ENCODE measurements around the gene PNLIPRP2. TPM values are rescaled to one million over a fixed set of nuclear protein-coding genes. Genes with fewer than 3 reads are reported as not detected.

PNLIPRP2 gene
- polyA plus RNA-seq, 1 of the 3 experiments (the other 2 are of a cell fraction): not detected

DNA sequence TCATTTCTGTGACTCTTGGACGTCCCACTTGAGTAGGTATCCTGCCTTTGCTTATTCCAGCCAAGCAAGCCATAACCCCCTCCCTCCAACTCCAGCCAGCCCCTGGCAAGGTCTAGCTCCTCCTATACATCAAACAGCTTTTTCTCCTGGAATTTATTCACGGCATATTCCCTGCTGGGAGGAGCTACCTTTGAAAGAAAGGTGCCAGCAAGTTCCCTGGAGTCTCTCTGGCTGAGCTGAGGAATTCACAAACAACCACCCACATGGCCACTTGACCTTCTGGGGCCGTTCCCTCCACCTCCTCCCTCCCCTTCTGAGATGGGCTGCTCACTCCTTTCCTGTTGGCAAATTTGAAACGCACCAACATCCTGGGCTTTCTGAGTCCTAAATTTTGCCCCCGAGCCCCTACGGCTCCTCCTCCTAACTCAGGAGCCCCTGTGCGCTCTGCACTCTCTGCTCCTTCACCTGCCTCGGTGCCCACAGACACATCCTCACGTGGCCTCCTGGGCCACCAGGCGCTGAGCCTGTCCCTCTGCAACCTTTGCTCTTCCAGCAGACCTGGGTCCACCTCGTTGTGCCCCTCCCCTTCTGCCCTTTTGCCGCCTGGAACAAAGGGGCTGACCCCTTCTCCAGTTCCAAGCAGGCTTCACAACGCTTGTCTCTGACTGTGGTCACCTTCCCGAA lies 73.6 kb downstream of the PNLIPRP2 start:
- Histone ChIP-seq H3K36me3 (replicated peaks in 1 of 2; ENCODE audit: control insufficient read depth in 1 of 2, insufficient read depth in 2 of 2, low read length in 1 of 2) (no peaks in the 10 kb centered on the region), H4K20me1 (ENCODE audit: insufficient read depth) (no peaks in the 10 kb centered on the region), H3K27me3 (ENCODE audit: insufficient read depth) (no peaks in the 10 kb centered on the region), H3K9me2 (no peaks in the 10 kb centered on the region), H3K27ac (ENCODE audit: low read depth in 2 of 2, low read length in 1 of 2) (no peak overlapping the region), H3K9me3 (no peaks in the 10 kb centered on the region), H3K4me1 (ENCODE audit: control insufficient read depth in 1 of 2, insufficient read depth in 2 of 2, low read depth in 1 of 2, low read length in 1 of 2) (peaks cover 0 to 7% of the 10 kb centered on the region in 2 experiments; a peak in 1 of 4 replicates), H3K4me2 (no peak overlapping the region), H3F3A (replicated peaks; ENCODE audit: insufficient read depth) (no peaks in the 10 kb centered on the region), H3K9ac (no peak overlapping the region), H2AFZ (ENCODE audit: low read depth) (no peak overlapping the region), H3K79me2 (ENCODE audit: insufficient read depth) (no peaks in the 10 kb centered on the region), H3K4me3 (ENCODE audit: low read depth in 2 of 2, low read length in 1 of 2) (no peak overlapping the region)
- ChIA-PET POLR2A (no interaction called here), CTCF (interaction anchor here (0.9 to 1.0 kb wide), 3 partner anchors 12 to 94 kb away, joined by 3 to 7 read pairs (median 3); no protein-coding TSS in a partner anchor)
- DNase-seq: no peak
- WGBS (ENCODE audit: low lambda C conversion rate): 79% methylated on average over 14 of the region's 14 CpGs
- TF ChIP-seq MEF2A (IDR thresholded peaks at IDR 0.05; ENCODE audit: borderline replicate concordance, low read depth) (no peak), PBX3 (IDR thresholded peaks at IDR 0.05) (no peak), RAD21 (IDR thresholded peaks at IDR 0.05; ENCODE audit: low read length) (no peak), RFX5 (IDR thresholded peaks at IDR 0.05; ENCODE audit: low read length) (no peak), YY1 (IDR thresholded peaks at IDR 0.05; ENCODE audit: low read depth) (no peak), FOSL2 (IDR thresholded peaks at IDR 0.05; ENCODE audit: borderline replicate concordance, low read depth) (no peak), EP300 (IDR thresholded peaks at IDR 0.05; ENCODE audit: borderline replicate concordance in 1 of 2, low read depth in 1 of 2, low read length in 1 of 2) (no peak), MAX (IDR thresholded peaks at IDR 0.05; ENCODE audit: low read depth) (no peak), POLR2AphosphoS5 (IDR thresholded peaks at IDR 0.05; ENCODE audit: low read depth, low read length) (no peak), EZH2phosphoT487 (IDR thresholded peaks at IDR 0.05; ENCODE audit: borderline replicate concordance, low read depth) (no peak), GATA2 (CRISPR knock-in tag; IDR thresholded peaks at IDR 0.05) (no peak), ZBTB33 (IDR thresholded peaks at IDR 0.05; ENCODE audit: borderline replicate concordance, low read depth) (no peak), MXI1 (IDR thresholded peaks at IDR 0.05; ENCODE audit: low read depth, low read length) (no peak), TAF1 (IDR thresholded peaks at IDR 0.05; ENCODE audit: borderline replicate concordance, low read depth, low read length) (no peak), ELF1 (IDR thresholded peaks at IDR 0.05) (no peak), JUND (IDR thresholded peaks at IDR 0.05) (no peak), NFIC (IDR thresholded peaks at IDR 0.05; ENCODE audit: borderline replicate concordance) (no peak)
- TF ChIP-seq, protein P1, sequence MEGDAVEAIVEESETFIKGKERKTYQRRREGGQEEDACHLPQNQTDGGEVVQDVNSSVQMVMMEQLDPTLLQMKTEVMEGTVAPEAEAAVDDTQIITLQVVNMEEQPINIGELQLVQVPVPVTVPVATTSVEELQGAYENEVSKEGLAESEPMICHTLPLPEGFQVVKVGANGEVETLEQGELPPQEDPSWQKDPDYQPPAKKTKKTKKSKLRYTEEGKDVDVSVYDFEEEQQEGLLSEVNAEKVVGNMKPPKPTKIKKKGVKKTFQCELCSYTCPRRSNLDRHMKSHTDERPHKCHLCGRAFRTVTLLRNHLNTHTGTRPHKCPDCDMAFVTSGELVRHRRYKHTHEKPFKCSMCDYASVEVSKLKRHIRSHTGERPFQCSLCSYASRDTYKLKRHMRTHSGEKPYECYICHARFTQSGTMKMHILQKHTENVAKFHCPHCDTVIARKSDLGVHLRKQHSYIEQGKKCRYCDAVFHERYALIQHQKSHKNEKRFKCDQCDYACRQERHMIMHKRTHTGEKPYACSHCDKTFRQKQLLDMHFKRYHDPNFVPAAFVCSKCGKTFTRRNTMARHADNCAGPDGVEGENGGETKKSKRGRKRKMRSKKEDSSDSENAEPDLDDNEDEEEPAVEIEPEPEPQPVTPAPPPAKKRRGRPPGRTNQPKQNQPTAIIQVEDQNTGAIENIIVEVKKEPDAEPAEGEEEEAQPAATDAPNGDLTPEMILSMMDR (IDR thresholded peaks at IDR 0.05): no peak

Other genes with a start within 250 kb of the PNLIPRP2 start
- not detected in 2 replicates for gene PNLIPRP3, start 193.1 kb upstream of the PNLIPRP2 start, polyA plus RNA-seq (2012; rRNA removed)
- gene PNLIP, start 75.0 kb upstream of the PNLIPRP2 start, polyA plus RNA-seq (2012; rRNA removed): not detected in 2 replicates
- gene PNLIPRP1, start 30.0 kb upstream of the PNLIPRP2 start, polyA plus RNA-seq (2012; rRNA removed): not detected in 2 replicates
- gene HSPA12A, start 121.6 kb downstream of the PNLIPRP2 start, polyA plus RNA-seq (2012; rRNA removed): 2.9 and 3.3 TPM in 2 replicates
- 0.36 and 0.44 TPM in 2 replicates for gene ENO4, start 228.5 kb downstream of the PNLIPRP2 start, polyA plus RNA-seq (2012; rRNA removed)